ENCODE measurements around the gene CST9.

- TF ChIP-seq TAF1 (IDR thresholded peaks at IDR 0.05; ENCODE audit: control insufficient read depth, extremely low read depth, insufficient read depth, low read length, severe bottlenecking) (no peak), NRF1 (conservative IDR thresholded peaks at IDR 0.05 in 1 of 2, IDR thresholded peaks at IDR 0.05 in 1 of 2) (no peak)
Observed at GRCh38 chr20:23574977-23575376, 30.7 kb downstream of the CST9 start.
